ENCODE measurements around the gene RNF182. TPM values are rescaled to one million over a fixed set of nuclear protein-coding genes. Genes with fewer than 3 reads are reported as not detected.

Gene RNF182
- total and polyA plus RNA-seq, 9 of the 15 experiments (the other 6 are each of a cell fraction or from before 2014, with no cell fraction given) = 12.8 to 22.8 (median 17.5) TPM

GRCh38 chr6:13920552-13920951 is 4.2 kb upstream of the RNF182 start (continued):
- TF ChIP-seq FOXK2 (conservative IDR thresholded peaks at IDR 0.05 in 1 of 2, IDR thresholded peaks at IDR 0.05 in 1 of 2; ENCODE audit: low read depth in 2 of 2) (0 out of 4 replicates have a peak, but pooled peaks of 1 of the 2 experiments have one; percentile 24), ID3 (CRISPR knock-in tag; IDR thresholded peaks at IDR 0.05) (no peak), ID3 (tag; IDR thresholded peaks at IDR 0.05) (no peak), ZNF408 (CRISPR knock-in tag; IDR thresholded peaks at IDR 0.05; ENCODE audit: low read depth) (no peak), GABPA (tag; conservative IDR thresholded peaks at IDR 0.05; ENCODE audit: low read depth) (0 out of 2 replicates have a peak, but pooled peaks have one; percentile 20), ZSCAN32 (CRISPR knock-in tag; IDR thresholded peaks at IDR 0.05) (no peak), SIX5 (IDR thresholded peaks at IDR 0.05; ENCODE audit: borderline replicate concordance in 1 of 2, insufficient read depth in 1 of 2, low read depth in 1 of 2, low read length in 2 of 2) (no peak), NFATC3 (IDR thresholded peaks at IDR 0.05) (0 out of 2 replicates have a peak, but pooled peaks have one; percentile 64), ADNP (tag; IDR thresholded peaks at IDR 0.05) (peak; percentile 44; the same call in 1 of the 2 replicates), ARID1B (IDR thresholded peaks at IDR 0.05) (peak; percentile 53; the same call in 1 of the 2 replicates), MYBL2 (IDR thresholded peaks at IDR 0.05; ENCODE audit: low read depth) (peak; percentile 43; the same call in 1 of the 2 replicates), MYBL2 (CRISPR knock-in tag; IDR thresholded peaks at IDR 0.05; ENCODE audit: borderline replicate concordance) (no peak), DPF2 (IDR thresholded peaks at IDR 0.05) (peak; percentile 65), FOXA3 (CRISPR knock-in tag; conservative IDR thresholded peaks at IDR 0.05 in 1 of 2, IDR thresholded peaks at IDR 0.05 in 1 of 2) (no peak), SOX6 (IDR thresholded peaks at IDR 0.05) (0 out of 2 replicates have a peak, but pooled peaks have one; percentile 35), CCAR2 (IDR thresholded peaks at IDR 0.05; ENCODE audit: low read depth, low read length) (no peak), LARP7 (IDR thresholded peaks at IDR 0.05) (no peak), JUND (IDR thresholded peaks at IDR 0.05; ENCODE audit: borderline replicate concordance, low read depth, low read length) (no peak; the same call in 1 of the 2 replicates), JUND (tag; IDR thresholded peaks at IDR 0.05; ENCODE audit: borderline replicate concordance, low read depth, low read length) (no peak; the same call in 2 of the 3 replicates), C11orf30 (IDR thresholded peaks at IDR 0.05; ENCODE audit: low read depth) (peak; percentile 69), ZFP30 (CRISPR knock-in tag; IDR thresholded peaks at IDR 0.05; ENCODE audit: borderline replicate concordance) (no peak)
- TF ChIP-seq, protein P1, sequence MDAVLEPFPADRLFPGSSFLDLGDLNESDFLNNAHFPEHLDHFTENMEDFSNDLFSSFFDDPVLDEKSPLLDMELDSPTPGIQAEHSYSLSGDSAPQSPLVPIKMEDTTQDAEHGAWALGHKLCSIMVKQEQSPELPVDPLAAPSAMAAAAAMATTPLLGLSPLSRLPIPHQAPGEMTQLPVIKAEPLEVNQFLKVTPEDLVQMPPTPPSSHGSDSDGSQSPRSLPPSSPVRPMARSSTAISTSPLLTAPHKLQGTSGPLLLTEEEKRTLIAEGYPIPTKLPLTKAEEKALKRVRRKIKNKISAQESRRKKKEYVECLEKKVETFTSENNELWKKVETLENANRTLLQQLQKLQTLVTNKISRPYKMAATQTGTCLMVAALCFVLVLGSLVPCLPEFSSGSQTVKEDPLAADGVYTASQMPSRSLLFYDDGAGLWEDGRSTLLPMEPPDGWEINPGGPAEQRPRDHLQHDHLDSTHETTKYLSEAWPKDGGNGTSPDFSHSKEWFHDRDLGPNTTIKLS (IDR thresholded peaks at IDR 0.05; ENCODE audit: borderline replicate concordance, low read depth) = no peak
- TF ChIP-seq, protein P2, sequence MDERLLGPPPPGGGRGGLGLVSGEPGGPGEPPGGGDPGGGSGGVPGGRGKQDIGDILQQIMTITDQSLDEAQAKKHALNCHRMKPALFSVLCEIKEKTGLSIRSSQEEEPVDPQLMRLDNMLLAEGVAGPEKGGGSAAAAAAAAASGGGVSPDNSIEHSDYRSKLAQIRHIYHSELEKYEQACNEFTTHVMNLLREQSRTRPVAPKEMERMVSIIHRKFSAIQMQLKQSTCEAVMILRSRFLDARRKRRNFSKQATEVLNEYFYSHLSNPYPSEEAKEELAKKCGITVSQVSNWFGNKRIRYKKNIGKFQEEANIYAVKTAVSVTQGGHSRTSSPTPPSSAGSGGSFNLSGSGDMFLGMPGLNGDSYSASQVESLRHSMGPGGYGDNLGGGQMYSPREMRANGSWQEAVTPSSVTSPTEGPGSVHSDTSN (CRISPR knock-in tag; IDR thresholded peaks at IDR 0.05; ENCODE audit: low read depth) = no peak
- TF ChIP-seq, protein P2 (tag; conservative IDR thresholded peaks at IDR 0.05; ENCODE audit: low read depth) = peak; percentile 92
- TF ChIP-seq, protein P3, sequence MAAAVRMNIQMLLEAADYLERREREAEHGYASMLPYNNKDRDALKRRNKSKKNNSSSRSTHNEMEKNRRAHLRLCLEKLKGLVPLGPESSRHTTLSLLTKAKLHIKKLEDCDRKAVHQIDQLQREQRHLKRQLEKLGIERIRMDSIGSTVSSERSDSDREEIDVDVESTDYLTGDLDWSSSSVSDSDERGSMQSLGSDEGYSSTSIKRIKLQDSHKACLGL (CRISPR knock-in tag; IDR thresholded peaks at IDR 0.05; ENCODE audit: borderline replicate concordance, poor library complexity, severe bottlenecking) = no peak
